C4-2B (cell line): ENCODE data around the gene GLA.

Experiments used
- ZFX ChIP-seq: fragments of 450-650 bp; IDR thresholded peaks from 2 replicates; pipeline ENCODE4 v1.6.1; 2017
- TF ChIP-seq, protein P1 (sequence below): fragments of 450-650 bp; conservative IDR thresholded peaks from 2 replicates; pipeline ENCODE4 v1.5.1; 2017; ENCODE audit warnings: mild to moderate bottlenecking

GRCh38 chrX:101383679-101384205 is 24.0 kb downstream of the GLA start:
- TF ChIP-seq, protein P1, sequence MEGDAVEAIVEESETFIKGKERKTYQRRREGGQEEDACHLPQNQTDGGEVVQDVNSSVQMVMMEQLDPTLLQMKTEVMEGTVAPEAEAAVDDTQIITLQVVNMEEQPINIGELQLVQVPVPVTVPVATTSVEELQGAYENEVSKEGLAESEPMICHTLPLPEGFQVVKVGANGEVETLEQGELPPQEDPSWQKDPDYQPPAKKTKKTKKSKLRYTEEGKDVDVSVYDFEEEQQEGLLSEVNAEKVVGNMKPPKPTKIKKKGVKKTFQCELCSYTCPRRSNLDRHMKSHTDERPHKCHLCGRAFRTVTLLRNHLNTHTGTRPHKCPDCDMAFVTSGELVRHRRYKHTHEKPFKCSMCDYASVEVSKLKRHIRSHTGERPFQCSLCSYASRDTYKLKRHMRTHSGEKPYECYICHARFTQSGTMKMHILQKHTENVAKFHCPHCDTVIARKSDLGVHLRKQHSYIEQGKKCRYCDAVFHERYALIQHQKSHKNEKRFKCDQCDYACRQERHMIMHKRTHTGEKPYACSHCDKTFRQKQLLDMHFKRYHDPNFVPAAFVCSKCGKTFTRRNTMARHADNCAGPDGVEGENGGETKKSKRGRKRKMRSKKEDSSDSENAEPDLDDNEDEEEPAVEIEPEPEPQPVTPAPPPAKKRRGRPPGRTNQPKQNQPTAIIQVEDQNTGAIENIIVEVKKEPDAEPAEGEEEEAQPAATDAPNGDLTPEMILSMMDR, result no peak
- no peak for TF ChIP-seq ZFX
